HCT116 (cell line): ENCODE data around the gene HMG20A. TPM values are rescaled to one million over a fixed set of nuclear protein-coding genes. Genes with fewer than 3 reads are reported as not detected.

ENCODE experiments used
- ATAC-seq: fragments of 200-7000 bp; cut with Tn5 transposase; 2 replicates; pipeline ENCODE4 v1.9.1; 2020; ENCODE audit warnings: mild to moderate bottlenecking, moderate library complexity
- BruUV-seq: library from RNA; stranded (reverse); fragments of 400-500 nt; replicated peaks from 2 replicates; lab custom pipeline; 2021; lab: Mats Ljungman, UMichigan
- CTCF ChIA-PET: fragments of 300-600 bp; sonication (Branson Sonifier 250); formaldehyde crosslinking; loops from one replicate; lab custom pipeline; 2021; ENCODE audit warnings: antibody characterized with exemption; lab: Charles Lee
- POLR2A ChIA-PET: fragments of 300-600, 350-600 bp; sonication (Branson Sonifier 250); formaldehyde crosslinking; loops from one replicate; lab custom pipeline; 2021; ENCODE audit warnings: antibody characterized with exemption; lab: Charles Lee
- RAD21 ChIA-PET, 2 experiments: fragments of 300-600 bp; sonication (Branson Sonifier 250); formaldehyde crosslinking; loops; one replicate each; lab custom pipeline; 2023; ENCODE audit warnings: low total read pairs in 2 of 2; ENCODE audit not compliant: uncharacterized antibody in 2 of 2, unreplicated experiment in 2 of 2, low non-redundant PET in 1 of 2; lab: Charles Lee
- DNase-seq: peaks from one replicate; pipeline ENCODE4 v3.0.0-alpha.2; 2010; ENCODE audit warnings: low read depth, low spot score
- H2AFZ ChIP-seq: fragments of 200-600 bp; shearing (Covaris generic), sonication (generic); 2 replicates; pipeline ENCODE4 v1.6.1; 2017; ENCODE audit warnings: low read depth, mixed run types, mixed read lengths, antibody characterized with exemption, low read length; ENCODE audit not compliant: poor library complexity, severe bottlenecking
- H3K27ac ChIP-seq: 2 replicates; pipeline ENCODE4 v1.5.1; 2012; ENCODE audit warnings: low read depth, low read length
- H3K27me3 ChIP-seq: fragments of 200-600 bp; sonication (generic); 2 replicates; pipeline ENCODE4 v1.6.1; 2016; ENCODE audit warnings: mixed run types, low read length, mixed read lengths; ENCODE audit not compliant: insufficient read depth
- H3K36me3 ChIP-seq, 2 experiments: fragments of 200-500 bp in 1 of 2; fragments of 200-600 bp in 1 of 2; sonication (Bioruptor generic) in 1 of 2; sonication (generic) in 1 of 2; 2 replicates each; pipeline versions ENCODE4 v1.5.1 to v1.6.1; 2014 to 2016; ENCODE audit warnings: low read length in 2 of 2, inconsistent platforms in 1 of 2, mixed read lengths in 1 of 2, mixed run types in 1 of 2; ENCODE audit not compliant: insufficient read depth in 2 of 2, control insufficient read depth in 1 of 2
- H3K4me1 ChIP-seq, 2 experiments: fragments of 200-600 bp in 1 of 2; sonication (generic) in 1 of 2; 2 replicates each; pipeline versions ENCODE4 v1.5.1 to v1.6.1; 2012 to 2017; ENCODE audit warnings: low read length in 2 of 2, inconsistent platforms in 1 of 2, mild to moderate bottlenecking in 1 of 2, mixed read lengths in 1 of 2, mixed run types in 1 of 2, moderate library complexity in 1 of 2; ENCODE audit not compliant: insufficient read depth in 2 of 2, control insufficient read depth in 1 of 2
- H3K4me2 ChIP-seq: fragments of 200-600 bp; sonication (generic); 2 replicates; pipeline ENCODE4 v1.6.1; 2017; ENCODE audit warnings: mixed run types, low read length, mixed read lengths
- H3K4me3 ChIP-seq, 2 experiments: fragments of 200-600 bp in 1 of 2; sonication (generic) in 1 of 2; replicated peaks in 1 of 2; 2 replicates each; pipeline ENCODE4 v1.5.1; 2011 to 2016; ENCODE audit warnings: low read length in 2 of 2, control low read depth in 1 of 2, low read depth in 1 of 2, mild to moderate bottlenecking in 1 of 2, mixed read lengths in 1 of 2, mixed run types in 1 of 2
- H3K79me2 ChIP-seq: fragments of 200-600 bp; sonication (generic); 2 replicates; pipeline ENCODE4 v1.6.1; 2017; ENCODE audit warnings: mild to moderate bottlenecking, mixed run types, low read length, moderate library complexity, mixed read lengths; ENCODE audit not compliant: insufficient read depth
- H3K9ac ChIP-seq: fragments of 200-600 bp; sonication (generic); 2 replicates; pipeline ENCODE4 v1.6.1; 2016; ENCODE audit warnings: low read length, mixed read lengths
- H3K9me2 ChIP-seq: fragments of 200-600 bp; sonication (generic), shearing (Covaris generic); 2 replicates; pipeline ENCODE4 v1.6.1; 2017; ENCODE audit warnings: mixed run types, mild to moderate bottlenecking, moderate library complexity; ENCODE audit not compliant: insufficient read depth
- H3K9me3 ChIP-seq, 2 experiments: fragments of 200-500 bp in 1 of 2; fragments of 200-600 bp in 1 of 2; sonication (Bioruptor generic) in 1 of 2; sonication (generic) in 1 of 2; 2 replicates each; pipeline ENCODE4 v1.6.1; 2014 to 2017; ENCODE audit warnings: low read length in 2 of 2, mixed read lengths in 2 of 2, inconsistent platforms in 1 of 2, low read depth in 1 of 2, mild to moderate bottlenecking in 1 of 2, mixed run types in 1 of 2, moderate library complexity in 1 of 2; ENCODE audit not compliant: control insufficient read depth in 1 of 2, insufficient read depth in 1 of 2
- H4K20me1 ChIP-seq: fragments of 200-600 bp; sonication (generic), shearing (Covaris generic); 2 replicates; pipeline ENCODE4 v1.6.1; 2017; ENCODE audit warnings: mixed run types, mild to moderate bottlenecking, moderate library complexity; ENCODE audit not compliant: insufficient read depth
- CEBPB ChIP-seq: IDR thresholded peaks from 2 replicates; pipeline ENCODE4 v1.6.1; 2012; ENCODE audit warnings: low read depth
- CTCF ChIP-seq, 3 experiments: fragments of 200-600 bp in 1 of 3; sonication (generic) in 1 of 3; IDR thresholded peaks in 2 of 3; conservative IDR thresholded peaks in 1 of 3; 2 replicates each; pipeline ENCODE4 v1.5.1; 2012 to 2017; ENCODE audit warnings: low read depth in 2 of 3, low read length in 2 of 3, antibody characterized with exemption in 1 of 3, borderline replicate concordance in 1 of 3, control low read depth in 1 of 3, mild to moderate bottlenecking in 1 of 3, mixed read lengths in 1 of 3, mixed run types in 1 of 3, moderate library complexity in 1 of 3; ENCODE audit not compliant: insufficient read depth in 1 of 3
- EGR1 ChIP-seq: IDR thresholded peaks from 2 replicates; pipeline ENCODE4 v1.6.1; 2012; ENCODE audit warnings: low read depth
- ELF1 ChIP-seq: IDR thresholded peaks from 2 replicates; pipeline ENCODE4 v1.6.1; 2012; ENCODE audit warnings: low read depth, borderline replicate concordance
- EZH2 ChIP-seq: fragments of 200-600 bp; sonication (generic); IDR thresholded peaks from 2 replicates; pipeline ENCODE4 v1.6.1; 2017; ENCODE audit warnings: antibody characterized with exemption, mixed run types
- EZH2phosphoT487 ChIP-seq: fragments of 200-600 bp; IDR thresholded peaks from 2 replicates; pipeline ENCODE4 v1.6.1; 2018; ENCODE audit warnings: antibody characterized with exemption, borderline replicate concordance
- FOSL1 ChIP-seq: IDR thresholded peaks from 2 replicates; pipeline ENCODE4 v1.6.1; 2012; ENCODE audit warnings: low read depth
- MAX ChIP-seq: IDR thresholded peaks from 2 replicates; pipeline ENCODE4 v1.6.1; 2012
- POLR2A ChIP-seq: IDR thresholded peaks from 2 replicates; pipeline ENCODE4 v1.7.0; 2011; ENCODE audit warnings: borderline replicate concordance; ENCODE audit not compliant: insufficient read depth, insufficient read length; ENCODE audit errors: extremely low read depth
- RAD21 ChIP-seq: IDR thresholded peaks from 2 replicates; pipeline ENCODE4 v1.6.1; 2012; ENCODE audit warnings: low read depth, mild to moderate bottlenecking
- REST ChIP-seq: IDR thresholded peaks from 2 replicates; pipeline ENCODE4 v1.6.1; 2012; ENCODE audit warnings: low read depth
- SIN3A ChIP-seq: IDR thresholded peaks from 2 replicates; pipeline ENCODE4 v1.6.1; 2012; ENCODE audit warnings: low read depth
- SRF ChIP-seq: IDR thresholded peaks from 2 replicates; pipeline ENCODE4 v1.6.1; 2012; ENCODE audit warnings: low read depth
- ZFX ChIP-seq: fragments of 450-650 bp; IDR thresholded peaks from 2 replicates; pipeline ENCODE4 v1.6.1; 2017
- intact Hi-C: fragments of 100-400 bp; cut with micrococcal nuclease; formaldehyde crosslinking; loops from 2 replicates; pipeline ENCODE4 v1.10.0; 2022
- total RNA-seq: library from RNA; stranded (reverse); gene quantifications from one replicate; pipeline ENCODE4 v1.2.1, GENCODE V29; 2021; ENCODE audit not compliant: unreplicated experiment

HMG20A gene
- total RNA-seq, 1 experiment from 2014 or later = 37.7 TPM

- no peak for TF ChIP-seq RAD21
- TF ChIP-seq SRF = no peak
- TF ChIP-seq ZFX = no peak
- no peak for TF ChIP-seq CEBPB
- POLR2A ChIA-PET = no interaction called here
- RAD21 ChIA-PET = no interaction called here
- no peak overlapping the region for H3K4me2 ChIP-seq
- H3K79me2 ChIP-seq = no peaks in the 10 kb centered on the region
- no peaks in the 10 kb centered on the region for H3K27me3 ChIP-seq
- DNase-seq (no peak), ATAC-seq (no peak)
- no peak overlapping the region for H3K9ac ChIP-seq
- H2AFZ ChIP-seq = no peak overlapping the region
- no peaks in the 10 kb centered on the region for H3K9me2 ChIP-seq
- H3K9me3 ChIP-seq = no peaks in the 10 kb centered on the region
- no peak overlapping the region for H3K27ac ChIP-seq
- H3K4me1 ChIP-seq = no peaks in the 10 kb centered on the region
- no peak overlapping the region for H3K4me3 ChIP-seq
- intact Hi-C loops = no loop called here
- BruUV-seq = no TSS peak
- no peaks in the 10 kb centered on the region for H4K20me1 ChIP-seq
- H3K36me3 ChIP-seq = peaks cover 23 to 29% of the 10 kb centered on the region in 2 experiments; a peak in 3 of 4 replicates
- CTCF ChIA-PET = no interaction called here
Measured at GRCh38 chr15:77473328-77473727, 52.6 kb downstream of the HMG20A start.

- no peak overlapping the region for H3K4me3 ChIP-seq
- ChIA-PET RAD21 (no interaction called here), CTCF (interaction anchor here (0.9 kb wide), 1 partner anchor 23 kb away, joined by 3 read pairs; no protein-coding TSS in a partner anchor), POLR2A (no interaction called here)
- peaks cover 23 to 37% of the 10 kb centered on the region in 2 experiments; a peak in 3 of 4 replicates for H3K36me3 ChIP-seq
- H3K9me3 ChIP-seq = no peaks in the 10 kb centered on the region
- DNase-seq = no peak
- no peak overlapping the region for H3K27ac ChIP-seq
- H3K9ac ChIP-seq = no peak overlapping the region
- no peaks in the 10 kb centered on the region for H3K4me1 ChIP-seq
- no peaks in the 10 kb centered on the region for H3K79me2 ChIP-seq
- no peak overlapping the region for H2AFZ ChIP-seq
- no peak overlapping the region for H3K4me2 ChIP-seq
- no peak for ATAC-seq
- H4K20me1 ChIP-seq = no peaks in the 10 kb centered on the region
- no peak for TF ChIP-seq FOSL1
- TF ChIP-seq SIN3A = no peak
- no peak for TF ChIP-seq POLR2A
- no peak for TF ChIP-seq EGR1
- no peak for TF ChIP-seq EZH2phosphoT487
- TF ChIP-seq MAX = no peak
- TF ChIP-seq CTCF (IDR thresholded peaks at IDR 0.05 in 2 of 3, conservative IDR thresholded peaks at IDR 0.05 in 1 of 3; ENCODE audit: borderline replicate concordance in 1 of 3, insufficient read depth in 1 of 3, low read depth in 2 of 3, low read length in 2 of 3) = no peak
- TF ChIP-seq EZH2 = no peak
- TF ChIP-seq ELF1 = no peak
- TF ChIP-seq REST = no peak
- no peaks in the 10 kb centered on the region for H3K9me2 ChIP-seq
- intact Hi-C loops = no loop called here
- H3K27me3 ChIP-seq = no peaks in the 10 kb centered on the region
- no TSS peak for BruUV-seq
Measured at GRCh38 chr15:77474310-77474988, 53.8 kb downstream of the HMG20A start.
